GM19467 (cell line): ENCODE data around the gene UBE2G2.

Experiments
- ATAC-seq: cut with Tn5 transposase; IDR thresholded peaks from one replicate; pipeline ENCODE4 v1.9.1; 2021; ENCODE audit warnings: mild to moderate bottlenecking, moderate library complexity; ENCODE audit not compliant: unreplicated experiment

Gene UBE2G2

DNA sequence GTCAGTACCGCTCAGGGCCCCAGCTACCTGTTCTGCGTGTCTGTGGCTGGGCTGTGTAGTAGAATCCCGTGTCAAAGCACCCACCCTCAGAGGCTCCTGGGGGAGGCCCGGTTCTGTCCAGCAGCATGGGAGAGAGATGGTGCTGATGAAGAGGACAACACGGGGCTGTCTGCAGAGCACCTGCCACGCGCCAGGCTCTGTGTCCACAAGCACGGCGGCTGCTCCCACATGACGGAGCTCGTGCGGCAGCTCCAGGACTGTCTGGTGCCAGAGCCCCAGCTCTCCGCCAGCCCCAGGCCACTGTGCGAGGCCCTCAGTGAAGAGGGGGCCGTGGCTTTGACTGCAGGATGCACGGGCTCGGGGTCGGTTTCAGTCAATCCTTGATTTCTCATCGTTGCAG, 48.3 kb downstream of the UBE2G2 start:
- no peak for ATAC-seq

DNA sequence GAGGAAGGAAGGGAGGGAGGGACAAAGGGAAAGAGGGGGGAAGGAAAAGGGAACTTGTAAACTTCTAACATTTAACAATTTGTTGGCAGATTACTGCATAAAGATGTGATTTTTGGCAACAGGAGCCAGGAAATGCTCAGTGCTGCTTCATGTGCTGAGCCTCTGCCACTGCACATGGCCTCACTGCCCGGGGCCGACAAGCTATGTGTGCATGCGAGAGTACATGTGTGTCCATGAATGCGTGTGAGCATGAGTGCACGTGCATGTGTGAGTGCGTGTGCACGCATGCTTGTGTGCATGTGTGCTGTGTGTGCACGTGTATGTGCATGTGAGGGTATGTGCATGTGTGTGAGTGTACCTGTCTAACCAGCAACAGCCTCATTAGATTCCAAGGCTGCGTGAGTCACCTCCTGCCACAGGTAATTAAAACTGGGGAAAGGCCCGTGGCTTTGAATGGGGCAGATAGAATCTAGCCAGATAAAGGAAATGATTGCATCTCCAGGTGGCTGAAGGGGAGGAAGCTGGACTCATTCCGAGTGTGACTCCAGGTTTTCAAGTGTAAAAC, 48.9 kb downstream of the UBE2G2 start:
- no peak for ATAC-seq

DNA sequence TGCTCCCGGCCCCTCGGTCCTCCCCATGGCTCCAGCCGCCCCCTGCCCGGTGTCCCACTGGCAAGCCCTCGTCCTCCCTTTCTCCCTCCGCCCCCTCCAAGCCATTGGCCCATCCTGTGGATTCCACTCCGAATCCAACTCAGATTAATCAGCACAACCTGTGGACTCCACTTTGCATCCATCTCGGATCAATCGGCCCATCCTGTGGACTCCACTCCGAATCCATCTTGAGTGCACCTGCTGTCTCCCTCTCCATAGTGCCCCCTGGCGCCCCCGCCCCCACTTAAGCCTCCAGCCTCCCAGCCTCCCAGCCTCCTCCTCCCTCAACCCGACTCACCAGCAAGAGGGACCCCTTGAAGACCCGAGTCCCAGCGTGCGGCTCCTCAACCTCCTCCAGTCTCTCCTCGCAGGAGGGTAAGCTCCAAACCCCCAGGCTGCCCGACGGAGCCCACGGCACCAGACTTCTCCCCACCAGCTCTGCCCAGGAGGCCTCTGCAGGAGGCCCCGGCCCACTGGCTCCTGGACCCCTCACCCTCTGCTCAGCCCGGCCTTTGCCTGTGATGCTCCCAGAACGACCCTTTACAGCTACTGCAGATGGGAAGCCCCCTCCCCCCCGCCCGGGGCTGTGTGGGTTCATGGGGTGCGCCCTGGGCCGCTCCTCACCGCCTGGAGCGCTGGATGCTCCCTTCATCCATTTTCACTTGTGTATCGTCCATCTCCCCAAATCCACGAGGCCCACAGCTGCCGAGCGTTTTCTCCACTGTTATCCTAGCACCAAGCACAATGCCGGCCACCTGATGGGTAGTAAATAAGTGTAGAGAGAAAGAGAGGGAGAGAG, 49.6 kb downstream of the UBE2G2 start:
- ATAC-seq = no peak

DNA sequence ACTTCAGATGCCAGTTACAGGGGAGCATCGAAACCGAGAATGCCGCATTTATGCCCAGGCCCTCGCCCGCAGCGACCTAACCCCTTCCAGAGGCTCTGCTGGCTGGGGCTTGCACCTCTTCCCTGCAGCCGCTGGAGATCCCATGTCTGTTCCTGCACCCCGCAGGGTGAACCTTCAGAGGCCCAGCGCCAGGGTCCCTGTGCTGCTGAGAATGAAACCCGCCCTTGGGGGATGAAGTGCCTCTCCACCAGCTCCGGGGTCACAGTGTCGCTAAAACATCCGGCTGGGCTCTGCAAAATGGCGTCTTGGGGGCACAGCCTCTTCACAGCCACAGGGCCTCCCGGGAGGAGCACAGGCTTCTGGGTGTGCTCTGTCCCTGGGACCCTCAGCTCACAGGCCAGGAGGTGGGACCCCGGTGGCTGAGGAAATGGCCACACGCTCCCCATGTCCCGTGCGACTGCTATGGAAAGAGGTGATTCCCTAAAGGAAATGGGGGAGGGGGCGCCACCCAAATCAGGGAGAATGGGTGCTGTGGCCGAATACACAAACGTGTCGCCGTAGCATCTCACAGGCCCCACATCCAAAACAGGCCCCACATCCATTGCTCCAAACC, 50.3 kb downstream of the UBE2G2 start:
- ATAC-seq = no peak

DNA sequence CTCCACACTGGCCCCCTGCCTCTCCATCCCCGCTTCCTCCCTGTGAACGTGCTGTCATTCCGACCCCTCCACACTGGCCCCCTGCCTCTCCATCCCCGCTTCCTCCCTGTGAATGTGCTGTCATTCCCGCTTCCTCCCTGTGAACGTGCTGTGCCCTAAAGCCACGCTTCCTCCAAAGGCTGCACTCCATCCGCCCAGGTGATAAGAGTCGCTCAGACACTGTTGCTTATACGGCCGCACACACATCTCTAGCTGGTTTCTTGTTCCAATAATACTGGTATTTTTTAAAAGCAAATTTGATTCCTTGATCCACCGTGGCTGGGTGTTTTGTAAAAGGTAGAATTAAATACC, 51.0 kb downstream of the UBE2G2 start:
- ATAC-seq = no peak

DNA sequence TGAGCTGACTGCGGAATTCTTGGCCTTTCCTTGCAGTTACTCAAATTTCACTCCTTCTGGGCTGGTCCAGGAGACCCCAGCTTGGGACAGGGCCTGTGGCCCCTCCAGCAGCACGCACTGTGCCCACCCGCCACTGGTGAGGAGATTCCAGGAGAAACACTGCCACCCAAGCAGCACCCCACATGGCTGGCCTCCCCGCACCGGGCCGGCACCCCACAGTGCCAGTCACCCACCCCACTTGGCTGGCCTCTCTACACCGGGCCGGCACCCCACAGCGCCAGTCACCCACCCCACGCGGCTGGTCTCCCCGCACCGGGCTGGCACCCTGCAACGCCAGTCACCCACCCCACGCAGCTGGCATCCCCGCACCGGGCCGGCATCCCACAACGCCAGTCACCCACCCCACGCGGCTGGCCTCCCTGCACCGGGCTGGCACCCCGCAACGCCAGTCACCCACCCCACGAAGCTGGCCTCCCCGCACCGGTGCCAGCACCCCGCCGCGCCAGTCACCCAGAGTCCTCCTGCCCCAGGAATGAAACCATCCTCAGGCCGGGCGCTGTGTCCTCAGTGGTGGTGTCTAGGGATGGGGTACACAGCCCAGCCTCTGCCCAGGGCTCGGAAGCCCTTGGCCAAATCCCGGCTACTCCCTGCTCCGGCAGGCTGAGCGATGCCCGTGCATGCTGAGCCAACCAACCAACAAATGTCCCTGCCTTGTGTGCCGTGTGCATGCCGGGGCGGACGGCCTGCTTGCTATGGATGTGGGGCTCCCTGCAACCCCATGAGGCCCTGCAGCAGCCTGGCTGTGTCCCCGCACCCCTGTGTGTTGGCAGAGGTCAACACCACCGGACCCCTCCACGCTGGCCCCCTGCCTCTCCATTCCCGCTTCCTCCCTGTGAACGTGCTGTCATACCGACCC, 51.6 kb downstream of the UBE2G2 start:
- no peak for ATAC-seq

- ATAC-seq = no peak
Observed at GRCh38 chr21:44749116-44749758, 52.4 kb downstream of the UBE2G2 start.

GRCh38 chr21:44748621-44749020, 53.0 kb downstream of the UBE2G2 start:
- no peak for ATAC-seq

- ATAC-seq = no peak
Observed at GRCh38 chr21:44742418-44743153, 59.0 kb downstream of the UBE2G2 start.

DNA sequence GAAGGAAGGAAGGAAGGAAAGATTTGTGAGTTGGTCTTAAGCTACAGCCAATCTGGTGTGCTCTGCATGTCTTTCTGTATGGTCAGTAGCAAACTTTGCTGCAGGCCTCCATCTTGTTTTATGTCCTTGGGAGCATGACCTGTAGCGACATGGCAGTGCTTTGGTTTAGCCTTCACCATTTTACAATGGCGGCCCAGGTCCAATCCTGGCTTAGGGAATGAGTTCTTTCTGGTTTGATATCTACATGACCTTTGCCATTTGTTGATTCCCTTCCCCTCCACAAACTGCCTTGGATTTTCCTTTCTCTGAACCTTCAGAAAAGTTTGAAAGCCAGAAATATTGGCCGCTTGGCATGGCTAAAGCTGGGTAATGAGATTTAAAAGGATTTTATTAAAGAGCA, 59.7 kb downstream of the UBE2G2 start:
- ATAC-seq = no peak

- no peak for ATAC-seq
Observed at GRCh38 chr21:44740742-44741141, 60.9 kb downstream of the UBE2G2 start.

DNA sequence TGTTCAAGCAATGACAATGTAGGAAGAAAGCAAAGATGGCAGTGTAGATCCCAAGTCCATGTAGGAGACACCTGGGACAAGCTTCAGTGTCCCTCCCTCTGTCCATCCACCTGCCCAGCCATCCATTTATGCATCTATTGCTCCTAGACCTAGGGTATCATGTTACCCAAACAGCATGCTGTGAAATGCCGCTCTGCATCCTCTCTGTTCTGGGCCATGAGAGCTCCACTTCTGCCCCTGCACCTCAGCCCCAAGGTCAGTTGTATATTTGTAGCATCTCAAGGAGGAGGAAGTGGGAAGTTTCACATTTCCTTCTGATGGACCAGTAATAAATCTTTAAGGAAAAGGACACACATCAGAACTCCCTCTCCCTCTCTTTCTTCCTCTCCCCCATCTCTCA, 62.3 kb downstream of the UBE2G2 start:
- ATAC-seq = no peak

DNA sequence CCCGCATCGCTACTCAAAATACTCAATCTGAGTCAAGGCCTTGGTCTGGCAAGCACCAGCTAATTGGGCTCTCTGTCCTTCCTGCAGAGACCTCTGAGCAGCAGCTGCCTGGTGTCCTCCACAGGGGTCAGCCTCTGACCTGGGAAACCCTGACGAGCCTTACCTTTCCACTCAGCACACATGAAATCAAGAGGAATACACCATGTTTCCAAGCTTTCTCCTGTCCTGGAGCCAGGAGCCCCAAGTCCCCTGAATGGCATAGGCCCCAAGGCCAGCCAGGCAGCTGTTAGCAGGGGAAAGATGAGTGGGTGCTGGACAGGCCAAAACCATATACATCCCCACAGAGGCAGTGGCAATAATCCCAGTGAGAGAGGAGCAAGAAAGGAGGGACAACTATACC, 63.0 kb downstream of the UBE2G2 start:
- ATAC-seq = no peak

GRCh38 chr21:44737706-44738354, 63.8 kb downstream of the UBE2G2 start:
- ATAC-seq = no peak

- ATAC-seq = no peak
Observed at GRCh38 chr21:44736291-44737004, 65.2 kb downstream of the UBE2G2 start.

DNA sequence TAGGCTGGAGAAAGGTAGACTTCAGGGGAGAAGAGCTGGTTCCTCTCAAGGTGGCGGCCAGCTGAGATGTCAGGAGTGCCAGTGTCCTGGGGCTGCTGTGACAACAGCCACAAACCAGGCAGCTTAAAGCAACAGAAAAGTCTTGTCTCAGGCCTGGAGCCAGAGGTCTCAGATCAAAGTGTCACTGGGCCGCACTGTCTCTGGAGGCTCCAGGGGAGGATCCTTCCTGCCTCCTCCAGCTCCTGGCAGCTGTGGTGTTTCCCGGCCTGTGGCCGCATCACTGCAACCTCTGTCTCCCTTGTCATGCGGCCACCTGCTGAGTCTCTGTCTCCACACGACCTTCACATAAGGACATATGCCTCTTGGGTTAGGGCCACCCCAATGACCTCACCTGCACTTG, 65.8 kb downstream of the UBE2G2 start:
- no peak for ATAC-seq

DNA sequence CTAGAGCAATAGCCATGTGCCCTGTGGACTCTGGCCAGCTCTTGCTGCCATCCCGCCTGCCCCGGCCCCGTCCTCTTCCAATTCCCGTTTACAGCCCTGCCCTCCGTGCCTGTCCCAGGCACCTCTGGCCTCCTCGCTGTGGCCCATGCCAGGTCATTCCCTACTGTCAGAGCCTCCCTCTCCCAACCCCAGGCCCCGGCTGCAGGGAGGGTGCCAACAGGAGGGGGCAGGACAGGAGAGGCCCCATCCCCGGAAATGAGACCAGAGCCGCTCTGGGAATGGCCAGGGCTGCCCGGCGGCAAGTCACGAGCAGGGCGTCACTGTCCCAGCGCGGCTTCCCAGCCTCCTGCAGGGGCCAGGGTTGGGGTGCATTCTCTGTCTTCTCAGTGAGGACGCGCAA, 66.8 kb downstream of the UBE2G2 start:
- no peak for ATAC-seq

DNA sequence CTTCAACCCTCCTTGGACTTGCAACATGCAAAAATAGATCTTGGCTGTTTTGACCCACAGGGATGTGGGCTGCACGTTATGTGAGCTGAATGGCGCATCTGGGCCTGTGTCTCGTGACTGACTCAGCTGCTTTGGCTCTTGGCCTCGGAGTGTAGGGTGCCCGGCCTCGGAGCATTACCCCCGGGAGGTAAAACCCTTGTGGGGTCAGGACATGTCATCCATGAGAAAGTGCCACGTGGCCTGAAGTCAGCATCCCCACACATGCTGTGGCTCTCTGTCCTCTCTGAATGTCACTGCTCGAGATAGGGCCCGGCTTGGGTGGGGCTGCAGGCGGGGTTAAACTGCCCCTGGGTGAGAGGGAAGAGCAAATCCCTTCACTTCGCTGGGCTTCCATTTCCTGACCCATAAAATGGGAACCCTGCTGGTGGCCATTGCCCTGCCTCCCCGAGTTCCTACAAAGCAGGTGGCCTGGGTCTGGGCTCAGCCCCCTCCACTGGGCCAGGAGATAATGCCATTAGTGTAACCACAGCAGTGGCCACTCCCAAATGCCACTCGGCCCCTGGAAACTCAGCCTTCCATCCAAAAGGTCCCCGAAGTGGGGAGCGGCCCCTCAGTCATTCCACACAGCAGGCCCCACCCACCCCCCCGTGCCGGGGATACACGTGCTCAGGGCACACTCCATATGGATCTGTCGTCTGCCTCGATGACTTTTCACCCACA, 67.4 kb downstream of the UBE2G2 start:
- ATAC-seq = no peak
